ES-I3 (cell line): ENCODE data around the gene ZNF141.
A peak's percentile ranks its signal among the peaks of the same experiment; 100 is the strongest.
"Not testable (repeated sequence)": the region's sequence is repeated elsewhere in the genome, so short reads cannot be mapped to it uniquely, and the experiment has no call there.

Source experiments
- H3K36me3 ChIP-seq: 2 replicates; pipeline ENCODE4 v1.6.1; 2013; ENCODE audit warnings: mild to moderate bottlenecking, low read length, control low read depth, moderate library complexity; ENCODE audit not compliant: insufficient read depth
- H3K4me1 ChIP-seq: 2 replicates; pipeline ENCODE4 v1.6.1; 2013; ENCODE audit warnings: mild to moderate bottlenecking, control low read depth, low read length; ENCODE audit not compliant: insufficient read depth
- H3K9ac ChIP-seq: 2 replicates; pipeline ENCODE4 v1.6.1; 2013; ENCODE audit warnings: low read depth, mild to moderate bottlenecking, low read length, moderate library complexity
- H3K9me3 ChIP-seq: 2 replicates; pipeline ENCODE4 v1.6.1; 2013; ENCODE audit warnings: mild to moderate bottlenecking, low read length, moderate library complexity; ENCODE audit not compliant: control insufficient read depth, insufficient read depth

ZNF141 gene

DNA sequence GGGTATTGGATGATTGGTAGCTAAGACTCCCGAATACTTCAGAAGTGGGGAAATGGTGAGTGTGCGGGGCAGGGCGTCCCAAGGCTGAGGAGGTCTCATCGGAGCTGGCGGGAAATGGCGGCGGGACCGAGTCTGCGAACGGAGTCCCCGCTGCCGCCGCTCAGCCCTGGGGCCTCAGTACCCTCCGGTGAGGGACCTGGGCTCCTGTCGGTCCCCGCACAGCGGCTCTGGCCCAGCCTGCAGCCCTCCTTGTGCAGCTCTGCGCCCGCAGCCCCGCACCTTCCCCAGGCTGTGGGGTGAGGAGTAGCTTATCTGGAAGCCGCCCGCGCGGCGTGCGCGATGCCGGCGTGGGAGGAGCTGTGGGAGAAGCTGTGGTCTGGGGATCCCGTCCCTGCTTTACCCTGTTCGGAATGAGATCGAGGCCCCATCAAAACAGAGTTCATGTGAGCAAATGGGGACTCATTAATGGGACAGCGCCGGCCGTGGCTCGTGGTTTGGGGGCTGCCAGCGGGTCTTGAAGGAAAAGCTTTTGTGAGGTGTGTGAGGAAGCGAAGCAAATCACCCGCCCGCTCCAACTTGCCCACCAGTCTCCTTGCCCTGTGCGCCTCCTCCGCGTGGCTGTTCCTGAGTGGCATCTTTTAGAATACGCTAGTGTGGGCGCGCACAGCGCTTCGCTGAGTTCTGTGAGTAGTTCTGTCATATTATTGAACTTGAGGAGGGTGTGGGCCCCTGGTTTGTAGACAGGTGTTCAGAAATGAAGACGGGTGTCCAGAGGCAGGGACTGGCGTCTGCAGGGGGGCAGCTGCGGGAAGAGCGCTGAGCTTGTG is 531 bp downstream of the ZNF141 start:
- H3K9ac ChIP-seq: peak overlapping the region; percentile 73
- no peaks in the 10 kb centered on the region for H3K4me1 ChIP-seq
- H3K9me3 ChIP-seq: peaks cover 3% of the 10 kb centered on the region
- H3K36me3 ChIP-seq: peaks cover 6% of the 10 kb centered on the region; the same call in 1 of the 2 replicates

GRCh38 chr4:338759-339097 is 1.1 kb downstream of the ZNF141 start:
- no peaks in the 10 kb centered on the region for H3K4me1 ChIP-seq
- H3K36me3 ChIP-seq: peaks cover 7% of the 10 kb centered on the region; the same call in 1 of the 2 replicates
- H3K9me3 ChIP-seq: peaks cover 3% of the 10 kb centered on the region
- peak overlapping the region; percentile 73; the same call in 1 of the 2 replicates for H3K9ac ChIP-seq

- H3K9ac ChIP-seq: no peak overlapping the region
- no peaks in the 10 kb centered on the region for H3K4me1 ChIP-seq
- peaks cover 6% of the 10 kb centered on the region for H3K9me3 ChIP-seq
- peaks cover 7% of the 10 kb centered on the region; the same call in 1 of the 2 replicates for H3K36me3 ChIP-seq
These were observed 2.4 kb downstream of the ZNF141 start for GRCh38 chr4:340011-340410.

GRCh38 chr4:373062-373839 is 35.6 kb downstream of the ZNF141 start:
- Histone ChIP-seq H3K4me1 (no peaks in the 10 kb centered on the region), H3K9ac (no peak overlapping the region), H3K9me3 (peaks cover 54% of the 10 kb centered on the region), H3K36me3 (peaks cover 15% of the 10 kb centered on the region; the same call in 1 of the 2 replicates)

DNA sequence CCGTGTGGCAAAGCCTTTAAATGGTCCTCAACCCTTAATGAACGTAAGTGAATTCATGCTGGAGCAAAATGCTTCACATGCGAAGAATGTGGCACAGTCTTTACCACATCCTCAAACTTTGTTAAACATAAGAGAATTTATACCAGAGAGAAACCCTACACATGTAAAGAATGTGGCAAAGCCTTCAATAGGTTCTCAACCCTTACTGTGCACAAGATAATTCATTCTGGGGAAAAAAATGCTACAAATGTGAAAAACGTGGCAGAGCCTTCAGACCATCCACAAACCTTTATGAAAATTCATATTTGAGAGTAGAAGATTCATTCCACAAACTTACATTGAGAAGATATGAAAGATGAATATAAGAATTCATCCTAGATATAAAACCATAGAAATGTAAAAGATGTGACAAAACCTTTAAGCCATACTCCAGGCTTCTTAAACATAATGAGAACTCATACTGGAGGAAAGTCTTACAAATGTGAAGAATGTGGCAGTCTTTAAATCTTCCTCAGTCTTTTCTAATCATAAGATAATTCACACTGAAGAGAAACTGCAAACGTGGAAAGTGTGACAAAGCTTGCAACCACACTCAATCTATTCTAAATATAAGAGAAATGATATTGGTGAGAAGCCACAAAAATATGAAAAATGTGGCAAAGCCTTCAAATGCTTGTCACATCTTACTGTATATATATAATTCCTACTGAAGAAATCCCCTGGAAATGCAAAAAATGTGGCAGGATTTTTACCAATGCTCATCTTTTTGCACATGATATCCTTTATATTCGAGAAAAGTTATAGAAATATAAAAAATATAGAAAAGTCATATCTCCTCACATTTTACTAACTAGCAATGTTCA is 36.9 kb downstream of the ZNF141 start:
- peaks cover 54% of the 10 kb centered on the region for H3K9me3 ChIP-seq
- peaks cover 18% of the 10 kb centered on the region; the same call in 1 of the 2 replicates for H3K36me3 ChIP-seq
- H3K9ac ChIP-seq: no peak overlapping the region
- no peaks in the 10 kb centered on the region for H3K4me1 ChIP-seq

- H3K9ac ChIP-seq: no peak overlapping the region
- H3K4me1 ChIP-seq: no peaks in the 10 kb centered on the region
- H3K9me3 ChIP-seq: peaks cover 15% of the 10 kb centered on the region
These were observed 46.8 kb downstream of the ZNF141 start for GRCh38 chr4:384311-385010.

DNA sequence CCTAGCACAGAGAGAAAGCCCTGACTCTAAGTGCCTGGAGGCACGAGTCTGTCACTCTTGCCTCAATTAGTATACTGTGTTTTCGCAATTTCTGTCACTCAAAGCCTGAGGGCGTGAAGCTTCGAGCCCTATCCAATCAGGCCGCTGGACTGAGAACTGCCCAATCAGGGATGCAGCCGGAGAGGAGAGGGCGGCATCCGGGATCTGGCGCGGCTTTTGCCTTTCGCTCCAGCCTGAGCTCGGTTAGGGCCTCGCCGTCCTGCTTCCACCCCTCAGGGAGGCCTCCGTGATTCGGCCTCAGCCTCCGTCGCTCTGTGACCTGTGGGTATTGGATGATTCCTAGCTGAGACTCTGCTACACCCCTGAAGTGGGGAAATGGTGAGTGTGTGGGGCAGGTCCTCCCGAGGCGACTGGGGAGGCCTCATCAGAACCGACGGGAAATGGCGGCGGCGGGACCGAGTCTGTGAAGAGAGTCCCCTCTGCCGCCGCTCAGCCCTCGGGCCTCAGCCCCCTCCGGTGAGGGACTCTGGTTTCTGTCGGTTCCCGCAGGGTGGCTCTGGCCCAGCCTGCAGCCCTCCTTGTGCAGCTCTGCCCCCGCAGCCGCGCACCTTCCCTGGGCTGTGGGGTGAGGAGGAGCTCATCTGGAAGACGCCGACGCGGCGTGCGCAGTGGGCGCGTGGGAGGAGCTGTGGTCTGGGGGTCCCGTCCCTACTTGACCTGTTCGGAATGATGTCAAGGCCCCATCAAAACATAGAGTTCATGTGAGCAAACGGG is 48.5 kb downstream of the ZNF141 start:
- peaks cover 15% of the 10 kb centered on the region for H3K9me3 ChIP-seq
- no peaks in the 10 kb centered on the region for H3K36me3 ChIP-seq

More at GRCh38 chr4:384311-385010, 46.8 kb downstream of the ZNF141 start:
- H3K36me3 ChIP-seq: no peaks in the 10 kb centered on the region

DNA sequence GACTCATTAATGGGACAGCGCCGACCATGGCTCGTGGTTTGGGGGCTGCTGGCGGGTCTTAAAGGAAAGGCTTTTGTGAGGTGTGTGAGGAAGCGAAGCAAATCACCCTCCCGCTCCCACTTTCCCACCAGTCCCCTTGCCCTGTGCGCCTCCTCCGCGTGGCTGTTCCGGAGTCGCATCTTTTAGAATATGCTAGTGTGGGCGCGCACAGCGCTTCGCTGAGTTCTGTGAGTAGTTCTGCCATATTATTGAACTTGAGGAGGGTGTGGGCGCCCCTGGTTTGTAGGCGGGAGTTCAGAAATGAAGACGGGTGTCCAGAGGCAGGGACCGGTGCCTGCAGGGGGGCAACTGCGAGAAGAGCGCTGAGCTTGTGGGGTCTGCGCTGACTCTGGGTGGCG is 49.1 kb downstream of the ZNF141 start:
- H3K9me3 ChIP-seq: peaks cover 15% of the 10 kb centered on the region
- H3K36me3 ChIP-seq: no peaks in the 10 kb centered on the region
- no peaks in the 10 kb centered on the region for H3K4me1 ChIP-seq
- H3K9ac ChIP-seq: no peak overlapping the region

More for the DNA sequence above, 48.5 kb downstream of the ZNF141 start:
- Histone ChIP-seq H3K4me1 (no peaks in the 10 kb centered on the region), H3K9ac (no peak overlapping the region)

GRCh38 chr4:404006-404405 is 66.4 kb downstream of the ZNF141 start:
- Histone ChIP-seq H3K36me3 (no peaks in the 10 kb centered on the region), H3K9me3 (no peaks in the 10 kb centered on the region)

DNA sequence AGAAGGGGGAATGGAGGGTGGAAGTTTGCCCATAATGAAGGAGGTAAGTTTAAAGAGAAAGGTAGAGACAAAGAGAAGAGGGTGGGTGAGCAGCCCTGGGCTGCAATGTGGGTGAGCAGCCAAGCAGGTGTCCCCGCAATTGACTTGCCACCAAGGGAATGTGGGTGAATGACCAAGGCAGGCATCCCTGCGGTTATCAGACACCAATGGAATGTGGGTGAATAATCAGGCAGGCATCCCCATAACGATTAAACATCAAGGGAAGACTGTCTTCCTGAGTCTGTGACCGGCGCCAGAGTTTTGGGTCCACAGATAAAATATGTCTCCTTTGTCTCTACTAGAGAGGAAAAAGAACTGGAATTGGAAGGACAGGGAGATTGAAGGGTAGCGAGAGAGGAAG is 70.7 kb downstream of the ZNF141 start:
- not testable (repeated sequence) for H3K4me1 ChIP-seq, H3K9me3 ChIP-seq, H3K36me3 ChIP-seq, H3K9ac ChIP-seq

More at GRCh38 chr4:404006-404405, 66.4 kb downstream of the ZNF141 start:
- Histone ChIP-seq H3K9ac (no peak overlapping the region), H3K4me1 (no peaks in the 10 kb centered on the region)

DNA sequence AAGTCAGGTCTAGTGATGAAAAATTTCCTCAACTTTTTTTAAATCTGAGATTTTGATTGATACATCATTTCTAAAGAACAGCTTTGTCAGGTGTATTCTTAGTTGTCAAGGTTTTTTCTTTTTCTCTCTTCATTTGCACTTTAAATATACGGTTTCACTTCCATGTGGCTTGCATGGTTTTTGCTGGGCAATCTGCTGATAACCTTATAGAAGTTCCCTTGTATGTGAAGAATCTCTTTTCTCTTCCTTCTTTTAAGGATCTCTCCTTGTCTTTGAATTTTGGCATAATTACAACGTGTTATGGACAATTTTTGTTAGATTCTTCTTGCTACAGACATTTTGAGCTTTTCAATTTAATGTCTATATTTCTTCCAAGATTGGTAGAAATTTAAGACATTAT is 85.0 kb downstream of the ZNF141 start:
- H3K9ac ChIP-seq: no peak overlapping the region
- no peaks in the 10 kb centered on the region for H3K4me1 ChIP-seq
- peaks cover 3% of the 10 kb centered on the region; the same call in 1 of the 2 replicates for H3K36me3 ChIP-seq
- H3K9me3 ChIP-seq: peaks cover 34% of the 10 kb centered on the region
